Mammary epithelial cell (primary cell): Measurements from ENCODE around the gene MMP13.

ENCODE experiments used
- CTCF ChIP-seq, 2 donors: IDR thresholded peaks in 1 of 2; conservative IDR thresholded peaks in 1 of 2; 2 replicates each; pipeline ENCODE4 v1.5.1; 2011 to 2012; ENCODE audit warnings: inconsistent platforms in 2 of 2, low read length in 2 of 2, mild to moderate bottlenecking in 2 of 2, control low read depth in 1 of 2, low read depth in 1 of 2; ENCODE audit not compliant: insufficient read depth in 1 of 2; ENCODE audit errors: extremely low read depth in 1 of 2
- EZH2 ChIP-seq: IDR thresholded peaks from 2 replicates; pipeline ENCODE4 v1.6.1; 2012; ENCODE audit warnings: low read length, inconsistent platforms, borderline replicate concordance

GRCh38 chr11:102950622-102951081, 4.9 kb downstream of the MMP13 start:
- TF ChIP-seq CTCF (conservative IDR thresholded peaks at IDR 0.05 in 1 of 2, IDR thresholded peaks at IDR 0.05 in 1 of 2; ENCODE audit: extremely low read depth in 1 of 2, insufficient read depth in 1 of 2, low read depth in 1 of 2, low read length in 2 of 2) (no peak), EZH2 (no peak)
